WTC11 (cell line): ENCODE data around the gene NTN4. TPM values are rescaled to one million over a fixed set of nuclear protein-coding genes. Genes with fewer than 3 reads are reported as not detected.
A peak's percentile ranks its signal among the peaks of the same experiment; 100 is the strongest.

Experiments
- ATAC-seq: fragments of 200-7000 bp; cut with Tn5 transposase; 2 replicates; pipeline ENCODE4 v1.10.0; 2021; ENCODE audit warnings: mild to moderate bottlenecking, moderate library complexity
- CTCF ChIA-PET: fragments of 300-600 bp; sonication (Branson Sonifier 250); formaldehyde crosslinking; loops from one replicate; lab custom pipeline; 2021; ENCODE audit warnings: antibody characterized with exemption; lab: Charles Lee
- POLR2A ChIA-PET: fragments of 350-600 bp; sonication (Branson Sonifier 250); formaldehyde crosslinking; loops from one replicate; lab custom pipeline; 2021; ENCODE audit warnings: antibody characterized with exemption; lab: Charles Lee
- DNase-seq: peaks from one replicate; pipeline ENCODE4 v3.0.0; 2021; ENCODE audit warnings: low spot score
- H3K27ac Mint-ChIP-seq: 2 replicates; pipeline ENCODE4 v1.8.0; 2021; ENCODE audit warnings: mixed read lengths
- H3K27me3 Mint-ChIP-seq: 2 replicates; pipeline ENCODE4 v1.8.0; 2021; ENCODE audit warnings: low read depth, mild to moderate bottlenecking, moderate library complexity, mixed read lengths
- H3K36me3 Mint-ChIP-seq: 2 replicates; pipeline ENCODE4 v1.8.0; 2021; ENCODE audit warnings: mixed read lengths
- H3K4me1 Mint-ChIP-seq: 2 replicates; pipeline ENCODE4 v1.8.0; 2022; ENCODE audit warnings: mixed read lengths
- H3K4me3 Mint-ChIP-seq: 2 replicates; pipeline ENCODE4 v1.8.0; 2021; ENCODE audit warnings: mild to moderate bottlenecking, moderate library complexity, mixed read lengths
- H3K9me3 Mint-ChIP-seq: 2 replicates; pipeline ENCODE4 v1.8.0; 2021; ENCODE audit warnings: mixed read lengths
- ATF2 ChIP-seq: sonication (generic); formaldehyde crosslinking; IDR thresholded peaks from 2 replicates; pipeline ENCODE4 v1.8.1; 2022; ENCODE audit warnings: low read depth, missing genetic modification reagents, borderline replicate concordance
- CDX4 ChIP-seq: fragments of 250-450 bp; sonication (Bioruptor Pico); IDR thresholded peaks from 2 replicates; pipeline ENCODE4 v1.9.0; 2021; ENCODE audit warnings: moderate library complexity, mild to moderate bottlenecking, inconsistent platforms, borderline replicate concordance
- CREB1 ChIP-seq: sonication (generic); formaldehyde crosslinking; IDR thresholded peaks from 2 replicates; pipeline ENCODE4 v1.8.0; 2023; ENCODE audit warnings: mild to moderate bottlenecking, missing genetic modification reagents
- E2F1 ChIP-seq: sonication (generic); formaldehyde crosslinking; IDR thresholded peaks from 2 replicates; pipeline ENCODE4 v1.8.0; 2022; ENCODE audit warnings: mild to moderate bottlenecking, missing genetic modification reagents
- E2F4 ChIP-seq: sonication (generic); formaldehyde crosslinking; IDR thresholded peaks from 2 replicates; pipeline ENCODE4 v1.8.1; 2022; ENCODE audit warnings: low read depth, mild to moderate bottlenecking, moderate library complexity, missing genetic modification reagents, borderline replicate concordance
- EMX1 ChIP-seq: fragments of 250-450 bp; sonication (Bioruptor Pico); IDR thresholded peaks from 2 replicates; pipeline ENCODE4 v1.8.0; 2021; ENCODE audit warnings: mild to moderate bottlenecking
- ESRRA ChIP-seq: sonication (generic); formaldehyde crosslinking; IDR thresholded peaks from 2 replicates; pipeline ENCODE4 v1.8.1; 2022; ENCODE audit warnings: mild to moderate bottlenecking, missing genetic modification reagents, borderline replicate concordance
- FOXK1 ChIP-seq: sonication (generic); formaldehyde crosslinking; IDR thresholded peaks from 2 replicates; pipeline ENCODE4 v1.8.0; 2022; ENCODE audit warnings: mild to moderate bottlenecking, moderate library complexity, missing genetic modification reagents
- GABPB1 ChIP-seq: sonication (generic); formaldehyde crosslinking; IDR thresholded peaks from 2 replicates; pipeline ENCODE4 v1.8.1; 2023; ENCODE audit warnings: mild to moderate bottlenecking, missing genetic modification reagents
- GTF2I ChIP-seq: fragments of 250-450 bp; sonication (Bioruptor Pico); conservative IDR thresholded peaks from 2 replicates; pipeline ENCODE4 v1.4.0; 2021; ENCODE audit warnings: mild to moderate bottlenecking
- JUN ChIP-seq: sonication (generic); formaldehyde crosslinking; IDR thresholded peaks from 2 replicates; pipeline ENCODE4 v1.8.0; 2023; ENCODE audit warnings: mild to moderate bottlenecking, missing genetic modification reagents
- MYBL2 ChIP-seq: sonication (generic); formaldehyde crosslinking; IDR thresholded peaks from 2 replicates; pipeline ENCODE4 v1.8.1; 2023; ENCODE audit warnings: mild to moderate bottlenecking, moderate library complexity, missing genetic modification reagents
- PREB ChIP-seq: sonication (generic); formaldehyde crosslinking; IDR thresholded peaks from 2 replicates; pipeline ENCODE4 v1.8.1; 2022; ENCODE audit warnings: mild to moderate bottlenecking, missing genetic modification reagents, moderate library complexity, borderline replicate concordance
- TEAD4 ChIP-seq: sonication (generic); formaldehyde crosslinking; IDR thresholded peaks from 2 replicates; pipeline ENCODE4 v1.8.0; 2022; ENCODE audit warnings: mild to moderate bottlenecking, missing genetic modification reagents
- USF2 ChIP-seq: sonication (generic); formaldehyde crosslinking; IDR thresholded peaks from 2 replicates; pipeline ENCODE4 v1.8.1; 2023; ENCODE audit warnings: mild to moderate bottlenecking, missing genetic modification reagents, moderate library complexity
- ZMAT4 ChIP-seq: fragments of 250-450 bp; sonication (Bioruptor Pico); IDR thresholded peaks from 2 replicates; pipeline ENCODE4 v1.9.0; 2021; ENCODE audit warnings: mild to moderate bottlenecking
- ZNF121 ChIP-seq: sonication (generic); formaldehyde crosslinking; IDR thresholded peaks from 2 replicates; pipeline ENCODE4 v1.8.0; 2023; ENCODE audit warnings: missing genetic modification reagents
- ZNF219 ChIP-seq: sonication (generic); formaldehyde crosslinking; IDR thresholded peaks from 2 replicates; pipeline ENCODE4 v1.8.0; 2023; ENCODE audit warnings: missing genetic modification reagents, mild to moderate bottlenecking, borderline replicate concordance
- ZNF423 ChIP-seq: fragments of 250-450 bp; sonication (Bioruptor Pico); IDR thresholded peaks from 2 replicates; pipeline ENCODE4 v2.1.2; 2022; ENCODE audit warnings: mild to moderate bottlenecking, moderate library complexity
- ZNF512 ChIP-seq: sonication (generic); formaldehyde crosslinking; IDR thresholded peaks from 2 replicates; pipeline ENCODE4 v1.8.1; 2022; ENCODE audit warnings: missing genetic modification reagents, borderline replicate concordance
- total RNA-seq: library from RNA; stranded (reverse); gene quantifications from 3 replicates; pipeline ENCODE4 v1.2.3, GENCODE V29; 2021

Gene NTN4
- total RNA-seq, 1 experiment from 2014 or later = 2.7 TPM

GRCh38 chr12:95789126-95790032 lies 1.2 kb downstream of the NTN4 start:
- DNase-seq = peak; percentile 51
- Mint-ChIP-seq H3K36me3 (no peaks in the 10 kb centered on the region), H3K4me1 (peaks cover 18% of the 10 kb centered on the region), H3K9me3 (no peaks in the 10 kb centered on the region), H3K27me3 (peaks cover 72% of the 10 kb centered on the region), H3K27ac (no peak overlapping the region), H3K4me3 (peak overlapping the region; percentile 82)
- CTCF ChIA-PET = interaction anchor here (0.5 to 1.3 kb wide), 2 partner anchors 91 to 209 kb away, joined by 3 to 6 read pairs; no protein-coding TSS in a partner anchor
- no peak for TF ChIP-seq CDX4 (CRISPR knock-in tag)
- TF ChIP-seq USF2 = 0 out of 2 replicates have a peak, but pooled peaks have one; percentile 20
- POLR2A ChIA-PET = interaction anchor here (0.6 to 0.9 kb wide), 2 partner anchors 70 to 95 kb away, joined by 3 read pairs; partner anchors contain the start of gene SNRPF
- ATAC-seq = peak; percentile 54

- H3K27me3 Mint-ChIP-seq = peaks cover 68% of the 10 kb centered on the region
- no peaks in the 10 kb centered on the region for H3K9me3 Mint-ChIP-seq
- CTCF ChIA-PET = no interaction called here
- no peak for TF ChIP-seq ZNF512
- TF ChIP-seq ZNF423 (CRISPR knock-in tag) = no peak
- TF ChIP-seq GABPB1 (CRISPR knock-in tag) = no peak
- no peak for TF ChIP-seq GTF2I (CRISPR knock-in tag)
- no peak for TF ChIP-seq PREB (CRISPR knock-in tag)
- no peak for TF ChIP-seq FOXK1 (CRISPR knock-in tag)
- TF ChIP-seq ZMAT4 = no peak
- TF ChIP-seq TEAD4 (CRISPR knock-in tag) = no peak
- TF ChIP-seq JUN (CRISPR knock-in tag) = no peak
- no peak for TF ChIP-seq ESRRA (CRISPR knock-in tag)
- TF ChIP-seq ATF2 (CRISPR knock-in tag) = no peak
- no peak for TF ChIP-seq MYBL2 (CRISPR knock-in tag)
- TF ChIP-seq E2F1 (CRISPR knock-in tag) = no peak
- no peak for TF ChIP-seq CREB1 (CRISPR knock-in tag)
- TF ChIP-seq EMX1 (CRISPR knock-in tag) = no peak
- no peak for TF ChIP-seq CDX4 (CRISPR knock-in tag)
- no peak for TF ChIP-seq E2F4
- no peak for TF ChIP-seq ZNF219
- no peak for TF ChIP-seq ZNF121 (CRISPR knock-in tag)
- DNase-seq (no peak), ATAC-seq (no peak)
- POLR2A ChIA-PET = no interaction called here
- H3K4me3 Mint-ChIP-seq = peak overlapping the region; percentile 82
- H3K27ac Mint-ChIP-seq = no peak overlapping the region
- peaks cover 18% of the 10 kb centered on the region for H3K4me1 Mint-ChIP-seq
- no peaks in the 10 kb centered on the region for H3K36me3 Mint-ChIP-seq
Observed at GRCh38 chr12:95788637-95789036, 1.9 kb downstream of the NTN4 start.
